GM12875 (cell line): ENCODE data around the gene RIN1.

Experiments used
- H3K4me3 ChIP-seq: one replicate; pipeline ENCODE4 v1.5.1; 2011; ENCODE audit warnings: low read depth, low read length, control low read depth
- TF ChIP-seq, protein P1 (sequence below): IDR thresholded peaks from 2 replicates; pipeline ENCODE4 v1.5.1; 2011; ENCODE audit warnings: low read depth, mild to moderate bottlenecking, control low read depth, inconsistent platforms, low read length, moderate library complexity, borderline replicate concordance; ENCODE audit not compliant: insufficient read depth

Gene RIN1

DNA sequence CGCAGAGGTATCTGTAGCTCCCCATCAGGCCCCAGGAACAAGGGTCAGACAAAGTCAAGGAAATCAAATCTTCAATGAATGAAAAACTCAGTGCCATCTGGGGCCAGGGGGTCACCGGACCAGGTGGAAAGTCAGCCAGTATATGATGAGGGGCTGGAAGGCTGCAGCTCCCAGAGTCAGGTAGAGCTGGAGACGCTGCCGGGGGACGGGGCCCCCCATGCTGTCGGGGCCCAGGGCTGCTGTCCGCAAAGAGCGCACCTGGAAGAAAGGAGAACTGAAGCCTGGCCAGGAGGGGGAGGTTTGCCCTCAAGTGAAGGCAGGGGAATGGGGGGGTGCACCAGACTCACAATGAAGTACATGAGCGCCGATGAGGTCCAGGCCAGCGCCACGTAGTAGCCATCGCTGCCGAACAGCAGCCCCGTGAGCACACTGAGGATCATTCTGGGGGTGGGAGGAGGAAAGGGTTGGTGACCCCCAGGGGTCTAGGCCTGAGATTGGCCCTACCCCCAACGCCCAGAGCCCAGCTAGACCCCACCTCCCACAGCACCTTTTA, 51.6 kb downstream of the RIN1 start:
- H3K4me3 ChIP-seq, result no peak overlapping the region
- TF ChIP-seq, protein P1, sequence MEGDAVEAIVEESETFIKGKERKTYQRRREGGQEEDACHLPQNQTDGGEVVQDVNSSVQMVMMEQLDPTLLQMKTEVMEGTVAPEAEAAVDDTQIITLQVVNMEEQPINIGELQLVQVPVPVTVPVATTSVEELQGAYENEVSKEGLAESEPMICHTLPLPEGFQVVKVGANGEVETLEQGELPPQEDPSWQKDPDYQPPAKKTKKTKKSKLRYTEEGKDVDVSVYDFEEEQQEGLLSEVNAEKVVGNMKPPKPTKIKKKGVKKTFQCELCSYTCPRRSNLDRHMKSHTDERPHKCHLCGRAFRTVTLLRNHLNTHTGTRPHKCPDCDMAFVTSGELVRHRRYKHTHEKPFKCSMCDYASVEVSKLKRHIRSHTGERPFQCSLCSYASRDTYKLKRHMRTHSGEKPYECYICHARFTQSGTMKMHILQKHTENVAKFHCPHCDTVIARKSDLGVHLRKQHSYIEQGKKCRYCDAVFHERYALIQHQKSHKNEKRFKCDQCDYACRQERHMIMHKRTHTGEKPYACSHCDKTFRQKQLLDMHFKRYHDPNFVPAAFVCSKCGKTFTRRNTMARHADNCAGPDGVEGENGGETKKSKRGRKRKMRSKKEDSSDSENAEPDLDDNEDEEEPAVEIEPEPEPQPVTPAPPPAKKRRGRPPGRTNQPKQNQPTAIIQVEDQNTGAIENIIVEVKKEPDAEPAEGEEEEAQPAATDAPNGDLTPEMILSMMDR, result no peak

DNA sequence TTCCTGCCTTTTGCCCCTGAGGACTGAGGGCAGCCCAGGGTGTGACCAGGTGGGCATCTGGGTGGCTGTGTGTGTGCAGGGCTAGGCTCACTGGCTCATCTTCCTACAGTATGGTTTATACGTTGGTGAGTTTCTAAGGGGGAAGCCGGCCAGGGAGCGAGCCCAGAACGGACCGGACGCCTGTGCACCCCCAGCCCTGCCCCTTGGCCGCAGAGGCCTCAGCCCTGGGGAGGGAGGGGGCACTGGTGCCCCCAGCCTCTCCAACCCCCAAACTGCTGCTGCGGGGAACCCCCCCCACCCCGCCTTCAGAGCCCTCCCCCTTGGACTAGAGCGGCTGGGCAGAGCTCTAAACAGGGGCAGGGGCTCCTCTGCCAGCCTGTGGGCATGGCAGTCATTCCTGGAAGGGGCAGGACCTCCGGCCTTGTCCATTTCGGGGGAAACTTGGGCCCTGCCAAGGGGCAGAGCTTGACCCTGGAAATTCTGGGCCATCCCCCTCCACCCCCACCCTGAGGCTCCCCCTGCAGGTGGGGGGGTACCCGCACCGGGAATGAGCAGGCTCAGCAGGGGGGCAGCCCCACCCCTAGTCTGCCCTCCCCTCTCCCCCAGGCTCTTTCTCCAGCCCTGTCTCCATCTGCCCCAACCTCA, 52.7 kb downstream of the RIN1 start:
- TF ChIP-seq, protein P1, result 0 out of 2 replicates have a peak, but pooled peaks have one; percentile 12

DNA sequence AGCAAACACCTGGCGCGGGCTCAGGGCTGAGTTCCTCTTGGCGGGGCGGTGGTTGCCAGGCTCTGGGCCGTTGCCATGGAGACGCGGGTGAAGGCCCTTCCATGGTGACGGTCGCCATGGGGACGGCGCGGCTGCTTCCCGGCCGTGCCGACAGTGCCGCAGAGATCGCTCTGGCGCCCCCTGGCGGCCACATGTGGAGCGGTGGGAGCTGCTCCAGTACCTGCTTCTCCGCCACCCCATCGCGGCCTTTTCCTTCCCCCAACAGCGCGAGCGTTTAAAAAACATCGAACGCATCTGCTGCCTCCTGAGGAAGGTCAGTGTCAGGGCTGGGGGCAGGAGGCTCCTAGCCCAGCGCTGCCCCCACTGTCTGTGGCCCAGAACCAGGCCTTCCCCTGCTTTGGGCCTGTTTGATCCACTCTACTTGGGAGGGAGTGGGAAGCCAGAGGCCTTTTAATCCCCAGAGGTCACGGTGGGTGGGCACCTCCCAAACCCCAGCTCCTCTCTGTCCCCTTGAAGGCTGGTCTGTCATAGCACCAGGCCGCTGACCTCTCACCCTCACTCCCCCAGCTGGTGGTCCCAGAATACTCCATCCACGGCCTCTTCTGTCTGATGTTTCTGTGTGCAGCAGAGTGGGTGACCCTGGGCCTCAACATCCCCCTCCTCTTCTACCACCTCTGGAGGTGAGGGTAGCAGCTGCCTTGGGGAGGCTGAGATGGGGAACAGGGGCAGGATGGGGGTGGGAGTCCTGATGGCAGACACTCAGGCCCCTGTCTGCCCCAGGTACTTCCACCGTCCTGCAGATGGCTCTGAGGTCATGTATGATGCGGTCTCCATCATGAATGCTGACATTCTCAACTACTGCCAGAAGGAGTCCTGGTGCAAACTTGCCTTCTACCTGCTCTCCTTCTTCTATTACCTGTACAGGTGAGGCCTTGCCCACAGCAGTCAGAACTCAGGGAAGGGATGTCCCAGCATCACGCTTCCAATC, 53.5 kb downstream of the RIN1 start:
- TF ChIP-seq, protein P1, result peak; percentile 98
- no peak overlapping the region for H3K4me3 ChIP-seq

More for the DNA sequence above, 52.7 kb downstream of the RIN1 start:
- no peak overlapping the region for H3K4me3 ChIP-seq
